HG02571 (cell line): ENCODE measurements around the gene TRPM3.

ENCODE experiments used
- ATAC-seq: cut with Tn5 transposase; IDR thresholded peaks from one replicate; pipeline ENCODE4 v1.9.1; 2021; ENCODE audit warnings: mild to moderate bottlenecking, moderate library complexity; ENCODE audit not compliant: unreplicated experiment

Gene TRPM3

DNA sequence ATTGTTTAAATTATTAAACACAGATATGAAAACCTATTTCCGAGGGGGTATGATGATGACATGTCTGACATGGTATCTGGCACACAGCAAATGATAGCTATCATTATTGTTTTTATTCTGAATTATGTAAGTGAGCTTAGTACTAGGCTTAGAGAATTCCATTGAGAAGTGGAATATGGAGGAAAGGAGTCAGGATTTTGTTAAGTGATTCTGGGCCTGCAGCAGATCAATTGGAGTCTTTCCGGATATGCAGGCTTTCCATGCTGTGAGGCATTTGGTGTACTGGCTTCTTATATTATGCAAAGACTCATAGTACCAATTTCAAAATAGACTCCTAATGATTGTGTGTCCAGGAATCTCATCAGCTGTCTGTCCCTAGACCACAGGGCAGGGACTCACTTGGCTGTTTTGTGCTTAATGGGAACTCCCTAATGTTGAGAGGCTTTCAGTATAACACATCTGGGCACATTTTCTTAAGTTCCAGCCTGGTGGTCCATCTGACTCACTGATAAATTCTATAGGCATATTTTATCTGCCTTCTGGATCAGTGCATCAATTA is 527.0 kb downstream of the TRPM3 start:
- no peak for ATAC-seq

DNA sequence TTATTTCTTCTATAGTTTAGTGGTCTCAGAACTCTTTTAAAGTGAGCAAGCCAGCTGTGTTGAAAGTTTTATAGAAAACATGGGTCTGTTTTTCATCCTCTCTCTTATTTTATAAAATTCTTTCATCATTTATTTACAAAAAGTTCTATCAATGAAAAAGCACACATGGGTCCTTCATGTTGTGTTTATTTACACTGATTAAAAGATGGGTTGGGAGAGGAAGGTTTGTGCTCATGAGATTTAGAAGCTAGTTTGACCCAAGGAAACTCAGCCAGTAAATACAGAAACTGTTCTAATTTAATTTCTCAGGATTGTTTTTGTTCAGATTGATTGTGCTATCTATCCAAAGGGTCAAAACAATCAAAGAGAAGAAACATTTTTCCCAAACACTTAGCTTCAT is 528.2 kb downstream of the TRPM3 start:
- no peak for ATAC-seq

DNA sequence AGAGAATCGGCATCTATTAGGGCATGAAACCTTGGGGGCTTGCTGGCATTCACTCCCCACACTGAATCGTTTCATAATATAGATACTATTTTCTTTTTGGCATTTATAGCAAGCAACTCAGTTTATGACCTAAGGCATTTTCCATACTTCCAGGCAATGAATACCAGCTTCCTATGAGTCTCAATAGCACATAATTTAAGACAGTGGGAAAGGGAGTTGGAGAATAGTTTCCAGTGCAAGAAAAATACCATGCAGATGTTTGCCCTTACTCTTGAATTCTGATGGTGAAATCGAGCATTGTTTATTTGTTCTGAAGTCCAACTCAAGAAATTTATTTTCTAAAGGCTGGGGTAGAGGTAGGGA is 531.1 kb downstream of the TRPM3 start:
- no peak for ATAC-seq

DNA sequence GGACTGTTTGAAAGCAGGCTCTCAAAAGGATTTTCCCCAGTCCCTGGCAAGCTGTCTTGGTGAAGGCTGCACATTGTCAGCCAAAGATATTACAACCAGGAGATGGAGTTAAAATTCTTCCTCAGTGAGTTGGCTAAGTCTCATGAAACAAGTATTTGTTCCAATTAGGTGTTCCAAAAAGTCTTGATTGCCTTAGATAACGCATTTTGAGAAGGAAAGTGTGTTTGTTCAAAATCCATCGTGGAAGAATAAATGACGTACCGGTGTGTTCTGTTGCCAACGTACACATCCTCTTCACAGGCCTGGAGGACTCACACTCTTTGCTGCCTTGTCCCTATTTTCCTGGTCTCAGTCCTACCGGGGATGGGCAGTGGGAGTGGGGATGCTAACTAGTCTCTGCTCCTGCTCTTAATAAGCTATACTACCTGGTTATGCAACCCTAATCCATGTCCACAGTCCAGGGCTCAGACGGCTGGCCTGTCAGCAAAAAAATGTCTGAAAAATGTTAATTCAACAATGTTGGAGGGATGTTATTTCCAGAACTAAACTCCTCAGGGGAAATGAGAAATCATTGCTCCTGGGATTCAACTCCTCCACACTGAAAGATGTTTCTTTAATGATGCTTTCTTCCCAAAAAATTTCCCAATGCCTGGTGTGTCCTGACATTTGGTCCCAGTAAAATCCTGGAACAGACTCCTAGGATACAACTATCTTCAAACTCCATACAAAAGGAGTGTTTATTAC is 531.7 kb downstream of the TRPM3 start:
- no peak for ATAC-seq

DNA sequence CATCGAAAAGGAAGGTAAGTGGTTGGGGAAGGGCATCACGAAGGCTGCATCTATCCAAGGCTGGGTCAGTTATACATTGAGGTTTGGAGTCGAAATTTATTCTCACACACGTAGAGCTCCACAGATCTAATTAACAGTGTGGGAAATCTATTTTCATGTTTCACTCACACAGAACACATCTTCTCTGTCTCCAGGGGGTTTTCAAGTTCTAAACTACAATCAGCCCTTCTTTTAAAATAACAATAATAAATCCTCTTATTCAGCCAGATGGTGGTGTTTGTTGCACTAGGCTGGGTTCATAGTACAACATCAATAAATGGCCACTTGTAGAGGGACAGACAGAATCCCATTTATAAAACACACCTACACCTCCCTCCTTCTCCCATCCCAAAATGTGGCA is 532.4 kb downstream of the TRPM3 start:
- ATAC-seq, result no peak

DNA sequence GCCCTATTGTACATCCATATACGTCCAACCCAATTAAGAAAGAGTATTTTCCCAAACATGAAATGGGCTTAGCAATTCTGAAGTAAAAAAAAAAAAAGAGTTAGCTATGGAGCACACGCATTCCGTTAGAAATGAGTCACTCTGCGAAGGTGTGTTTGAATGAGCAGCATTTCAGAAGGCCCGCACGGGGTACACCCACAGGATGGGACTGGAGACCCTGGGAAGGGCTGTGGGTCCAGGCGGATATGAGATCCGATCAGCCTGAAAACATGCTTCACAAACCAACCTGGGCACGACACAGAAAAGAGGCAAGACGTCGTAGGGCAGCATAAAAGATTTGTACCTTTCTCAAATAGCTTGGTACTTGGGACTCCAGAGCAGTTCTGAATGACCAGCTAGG is 533.0 kb downstream of the TRPM3 start:
- no peak for ATAC-seq

DNA sequence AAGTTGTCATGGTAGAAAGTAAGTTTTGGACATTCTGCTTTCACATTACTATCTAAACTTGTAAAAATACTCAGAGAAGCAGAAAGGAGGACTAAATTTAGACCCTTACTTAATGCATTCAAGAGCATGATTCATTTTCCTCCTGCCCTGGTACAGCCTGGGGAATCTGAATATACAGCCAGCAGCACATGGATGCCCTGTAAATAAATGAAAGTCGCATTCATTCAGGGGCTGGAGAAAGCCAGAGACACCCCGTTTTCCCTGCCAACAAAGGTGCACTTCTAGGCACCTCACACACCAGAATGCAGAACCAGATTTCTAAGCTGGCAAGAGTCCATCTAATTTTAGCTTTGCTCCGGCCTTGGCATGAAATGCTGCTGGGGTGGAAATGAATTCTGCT is 534.2 kb downstream of the TRPM3 start:
- no peak for ATAC-seq

DNA sequence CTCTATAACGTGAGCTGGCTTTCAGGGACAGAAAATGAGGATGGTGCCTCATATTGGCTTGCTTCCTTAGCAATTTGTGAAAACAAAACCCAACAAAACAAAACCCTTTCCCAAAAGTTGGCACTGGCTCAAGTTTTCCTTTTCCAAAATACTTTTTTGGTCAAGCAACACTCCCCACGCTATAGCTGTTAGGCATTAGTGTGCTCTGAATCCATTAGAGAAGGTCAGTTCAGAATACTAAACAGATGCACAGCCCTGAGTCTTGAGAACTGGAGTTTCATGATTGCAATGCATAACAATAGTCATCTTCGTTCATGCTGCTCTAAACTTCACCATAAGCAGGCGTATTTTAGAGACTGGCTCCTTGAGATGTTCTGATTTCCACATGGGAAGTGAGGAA is 534.9 kb downstream of the TRPM3 start:
- ATAC-seq, result no peak

DNA sequence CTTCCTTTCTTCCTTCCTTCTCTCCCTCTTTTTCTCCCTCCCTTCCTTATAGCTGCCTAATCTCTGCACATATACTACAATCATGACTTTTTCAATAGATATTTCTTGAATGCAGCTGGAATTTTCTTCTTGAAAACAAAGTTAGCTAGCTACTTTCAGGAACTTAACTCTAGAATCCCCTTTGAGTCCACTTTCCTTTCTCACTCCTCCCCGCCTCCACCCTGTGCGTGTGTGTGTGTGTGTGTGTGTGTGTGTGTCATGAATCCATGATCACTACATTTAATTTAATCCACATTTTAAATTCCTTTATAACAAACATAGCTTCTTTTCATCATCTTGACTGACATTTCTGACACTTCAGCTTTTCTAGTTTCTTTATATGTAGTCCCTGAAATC is 539.5 kb downstream of the TRPM3 start:
- ATAC-seq, result no peak

DNA sequence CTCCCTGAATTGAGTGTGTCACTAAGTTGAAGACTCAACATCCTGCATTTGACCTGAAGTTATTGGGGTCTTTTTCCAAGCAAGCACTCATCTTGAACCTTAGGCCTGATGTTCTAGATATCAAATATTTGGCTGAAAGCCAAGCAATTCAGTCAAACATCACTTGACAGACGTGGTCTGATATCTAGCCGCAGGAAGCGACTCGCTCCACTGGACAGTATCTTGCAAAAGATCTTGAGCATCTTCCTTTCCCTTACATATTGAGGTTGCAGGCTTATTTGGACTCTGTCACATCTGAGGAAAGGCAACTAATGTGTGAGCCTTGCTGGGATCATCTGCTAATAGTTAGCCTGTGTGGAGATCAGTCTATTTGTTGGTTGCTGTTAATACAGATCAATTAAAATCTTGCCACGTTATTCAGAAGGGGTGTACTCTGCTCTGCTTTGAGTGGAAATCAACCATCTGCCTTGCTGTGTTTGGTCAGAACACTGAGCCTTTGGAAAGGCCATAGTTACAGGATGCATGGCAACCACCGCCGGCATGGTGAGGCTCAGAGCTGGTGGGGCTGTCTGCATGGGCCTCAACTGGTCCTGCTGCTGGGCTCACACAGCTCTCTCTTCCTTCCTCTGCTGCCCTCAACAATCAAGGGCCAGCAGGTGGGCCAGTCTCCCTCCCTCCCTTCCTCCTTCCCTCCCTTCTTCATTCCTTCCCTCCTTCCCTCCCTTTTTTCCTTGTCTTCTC is 540.0 kb downstream of the TRPM3 start:
- no peak for ATAC-seq

DNA sequence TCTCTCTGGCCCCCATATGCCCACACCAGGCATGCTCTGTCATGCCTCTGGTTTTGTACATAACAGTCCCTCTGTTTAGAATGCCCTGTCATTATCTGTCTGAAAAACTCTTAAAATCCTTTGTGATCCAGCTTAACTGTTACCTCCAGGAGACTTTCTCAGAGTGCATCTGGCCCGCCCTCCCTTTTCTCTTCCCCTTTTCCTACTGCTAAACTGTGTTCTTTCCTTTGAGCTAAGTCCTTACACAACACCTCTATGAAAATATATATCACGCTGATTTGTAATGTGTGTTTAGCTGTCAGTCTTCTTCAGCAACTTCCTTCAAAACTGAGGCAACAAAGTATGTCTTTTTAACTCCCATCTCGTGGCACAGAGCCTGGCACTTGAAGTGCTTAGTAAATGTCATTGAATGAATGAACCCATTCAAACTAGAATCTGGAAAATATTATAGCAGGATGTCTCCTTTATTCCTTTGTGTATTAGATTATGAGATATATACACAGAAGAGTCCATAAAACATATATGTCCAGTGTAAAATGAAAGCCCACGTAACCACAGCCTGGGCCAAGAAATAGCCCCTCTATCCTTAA is 540.7 kb downstream of the TRPM3 start:
- ATAC-seq, result no peak

DNA sequence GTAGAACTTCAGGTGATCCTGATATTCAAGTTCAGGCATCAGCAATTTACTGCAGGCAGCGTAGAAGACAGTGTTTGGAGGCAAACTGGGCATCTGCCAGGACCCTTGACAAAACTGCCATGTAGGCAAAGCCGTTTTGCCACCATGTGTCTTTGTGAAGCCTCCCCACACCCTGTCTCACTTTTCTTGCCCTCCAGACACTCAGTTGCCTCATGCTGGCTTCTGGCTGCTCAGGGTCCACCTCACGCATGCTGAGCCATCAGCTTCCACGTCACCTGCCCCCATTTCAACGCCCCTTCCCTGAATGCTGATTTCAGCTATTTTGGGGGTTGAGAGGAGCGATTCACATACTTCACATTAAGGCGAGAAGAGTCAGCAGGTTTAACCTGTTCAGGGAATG is 541.7 kb downstream of the TRPM3 start:
- no peak for ATAC-seq

DNA sequence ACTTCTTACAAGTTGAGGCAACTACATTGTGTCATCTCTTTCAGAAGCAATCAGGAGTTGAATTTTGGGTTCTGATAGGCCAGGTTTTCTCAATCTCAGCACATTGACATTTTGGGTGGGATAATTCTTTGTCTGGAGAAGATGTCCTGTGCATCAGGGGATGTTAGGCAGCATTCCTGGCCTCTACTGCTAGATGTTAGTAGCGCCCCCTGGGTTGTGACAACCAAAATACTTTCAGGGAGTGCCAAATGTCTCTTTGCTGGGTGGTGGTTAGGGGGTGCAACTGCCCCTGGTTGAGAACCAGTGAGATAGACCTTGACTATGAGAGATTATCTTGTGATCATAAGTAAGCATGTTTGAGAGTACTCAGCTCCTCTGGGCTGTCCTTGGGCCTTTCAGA is 542.7 kb downstream of the TRPM3 start:
- ATAC-seq, result no peak

DNA sequence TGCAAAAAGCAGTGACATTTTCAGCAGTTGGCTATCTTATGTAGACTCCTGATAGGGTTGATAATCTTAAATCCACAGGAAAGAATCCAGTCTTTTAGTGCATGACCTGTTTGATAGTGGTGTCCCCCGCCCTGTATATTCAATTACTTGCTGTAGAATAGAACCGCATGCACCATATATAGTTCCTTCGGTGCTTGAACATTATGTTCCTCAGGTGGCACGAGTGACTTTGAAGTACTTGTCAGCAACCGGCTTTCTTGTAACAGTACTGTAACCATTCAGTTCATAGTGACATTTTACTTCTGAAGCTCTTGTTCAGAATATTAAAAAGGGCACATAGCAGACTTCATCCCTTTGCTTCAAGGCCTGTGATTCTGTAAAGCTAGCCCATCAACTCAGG is 543.8 kb downstream of the TRPM3 start:
- ATAC-seq, result no peak

DNA sequence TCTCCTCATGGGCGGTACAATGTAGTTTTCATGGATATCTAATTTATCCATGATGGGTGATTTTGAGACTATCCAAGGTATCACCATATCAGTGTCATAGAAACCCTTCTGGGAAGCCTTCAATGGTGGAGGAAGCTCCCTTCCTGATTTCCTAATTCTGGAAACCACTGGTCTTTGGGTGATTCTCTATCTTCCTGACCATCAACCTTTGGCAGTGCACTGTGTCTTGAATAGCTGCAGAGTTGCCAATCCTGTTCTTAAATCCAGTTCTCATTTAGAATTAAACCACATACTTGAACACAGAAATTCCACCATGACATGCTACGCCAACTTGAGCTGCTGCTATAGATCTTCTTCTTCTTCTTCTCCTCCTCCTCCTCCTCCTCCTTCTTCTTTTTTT is 545.3 kb downstream of the TRPM3 start:
- no peak for ATAC-seq

DNA sequence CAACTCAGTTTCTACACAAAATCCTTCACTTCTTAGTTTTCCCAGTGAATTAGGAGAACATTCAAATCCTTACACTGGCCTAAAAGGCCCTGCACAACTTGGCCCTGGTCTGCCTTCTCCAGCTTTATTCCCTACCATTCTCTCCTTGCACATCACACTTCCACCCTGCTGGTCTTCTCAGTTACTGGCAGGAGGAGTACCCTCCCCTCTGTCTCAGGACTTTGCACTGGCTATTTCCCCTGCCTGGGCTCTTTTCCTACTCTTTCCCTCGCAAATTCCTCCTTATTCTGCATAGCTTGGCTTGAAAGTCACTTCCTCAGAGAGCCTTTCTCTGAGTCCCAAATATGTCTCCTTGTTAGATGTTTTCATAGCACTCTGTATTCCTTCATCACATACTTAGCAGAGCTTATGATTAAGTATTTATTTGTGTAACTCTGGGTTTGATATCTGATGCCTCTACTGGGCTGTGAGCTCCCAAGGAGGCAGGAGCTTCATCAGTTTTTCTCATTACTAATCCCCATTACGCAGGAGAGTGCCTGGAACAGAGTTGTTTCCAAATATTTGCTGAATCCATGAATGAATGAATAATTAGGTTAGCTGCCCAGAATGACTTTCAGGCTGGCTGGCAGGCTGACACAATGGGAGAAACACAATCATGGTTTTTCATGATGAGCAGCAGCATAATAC is 547.1 kb downstream of the TRPM3 start:
- ATAC-seq, result no peak

DNA sequence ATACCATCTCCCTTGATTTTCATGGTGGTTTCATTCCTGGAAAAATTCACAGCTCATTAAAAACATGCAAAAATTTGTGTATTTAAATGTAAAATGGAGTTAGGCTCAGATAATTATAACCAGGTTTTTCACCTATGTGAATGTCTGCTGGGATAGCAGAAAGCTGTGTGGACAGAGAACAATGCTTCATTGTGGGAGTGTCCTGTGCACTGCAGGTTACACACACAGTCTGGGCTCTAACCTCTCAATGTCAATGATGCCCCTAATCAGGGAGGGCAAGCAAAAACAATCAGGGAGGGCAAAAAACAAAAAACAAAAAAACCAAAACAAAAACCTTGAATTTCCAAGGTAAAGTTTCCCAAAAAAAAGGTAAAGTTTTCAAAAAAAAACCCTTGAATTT is 548.1 kb downstream of the TRPM3 start:
- no peak for ATAC-seq

DNA sequence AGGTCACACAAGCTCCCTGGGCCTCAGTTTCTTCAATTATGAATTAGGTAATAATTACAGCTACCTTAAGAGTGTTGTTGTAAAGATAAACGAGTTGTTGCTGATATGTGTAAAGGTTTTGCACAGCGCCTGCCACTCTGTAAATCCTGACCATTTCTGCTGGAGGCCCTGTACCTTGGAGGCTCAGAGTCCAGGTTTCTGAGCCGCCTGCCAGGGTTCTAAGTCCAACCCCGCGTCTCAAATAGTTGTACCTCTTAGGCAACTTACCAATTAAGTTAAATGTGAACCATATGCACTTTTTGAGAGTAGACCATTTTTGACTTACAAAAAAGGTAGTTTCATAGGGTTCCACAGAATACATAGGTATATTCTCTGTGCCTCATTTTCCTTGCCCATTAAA is 550.2 kb downstream of the TRPM3 start:
- no peak for ATAC-seq

DNA sequence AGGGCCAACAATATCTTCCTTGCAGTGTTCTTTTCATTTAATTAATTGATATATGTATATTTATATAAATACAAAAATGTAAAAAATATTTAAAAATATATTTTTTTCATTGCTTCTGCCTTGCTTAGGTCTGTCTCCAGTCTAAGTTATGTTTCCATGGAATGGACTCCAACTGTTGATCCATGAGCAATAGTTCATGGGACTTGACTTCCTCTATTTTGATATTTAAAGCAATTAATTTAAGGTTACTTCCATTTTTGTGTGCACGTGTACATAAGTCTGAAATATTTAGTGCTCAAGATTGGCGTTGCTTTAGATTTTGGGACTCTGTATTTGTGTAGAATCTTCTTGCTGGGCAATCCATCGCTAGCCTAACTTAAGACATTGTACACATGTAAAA is 551.6 kb downstream of the TRPM3 start:
- ATAC-seq, result no peak

DNA sequence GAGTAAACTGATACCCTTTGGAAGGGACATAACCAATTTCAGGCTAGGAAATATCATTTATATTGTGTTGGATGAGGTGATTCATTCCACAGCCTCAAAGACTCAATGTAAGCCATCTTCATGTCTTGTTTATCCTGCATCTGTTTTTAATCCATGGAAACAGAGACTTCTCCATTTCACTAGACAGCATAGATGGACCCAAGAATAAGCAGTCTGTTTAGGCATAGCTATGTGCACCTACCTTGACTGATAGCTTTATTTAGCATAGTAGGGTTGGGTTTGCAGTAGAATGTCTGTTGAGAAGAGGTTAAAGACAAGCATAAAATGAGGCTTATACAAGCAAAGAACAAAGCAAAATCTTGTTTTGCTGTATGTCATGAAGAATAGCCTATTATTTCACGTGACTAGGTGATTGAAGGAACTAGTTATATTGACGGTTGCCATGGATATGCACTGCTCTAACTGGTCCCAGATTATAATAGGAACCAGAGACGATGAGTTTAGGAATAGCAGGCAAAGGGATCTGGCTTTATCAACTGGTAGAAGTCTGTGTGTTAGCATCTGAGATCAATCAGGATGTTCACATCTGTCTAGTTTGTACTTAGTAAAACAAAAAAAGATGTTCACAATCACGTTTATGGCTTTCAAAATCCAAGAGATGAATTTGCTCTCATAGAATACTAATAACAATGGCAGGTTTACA is 552.2 kb downstream of the TRPM3 start:
- ATAC-seq, result no peak

DNA sequence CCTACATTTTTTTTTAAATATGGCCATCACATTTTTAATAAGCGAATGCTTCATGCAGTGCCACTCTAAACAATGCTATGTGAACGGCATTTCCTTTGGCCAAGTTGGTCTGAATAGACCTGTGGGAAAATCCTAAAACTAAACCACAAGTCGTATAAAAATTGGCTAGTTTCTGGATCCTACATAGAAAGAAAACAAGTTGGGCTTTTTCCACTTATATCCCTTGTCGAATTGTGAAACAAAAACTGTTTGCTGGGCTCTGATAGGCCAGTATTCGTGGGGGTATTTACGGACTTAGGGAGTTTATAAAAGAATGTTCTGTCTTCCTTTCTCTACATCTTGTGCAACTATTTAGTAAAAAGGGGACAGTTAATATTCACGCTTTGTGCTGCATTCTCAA is 553.9 kb downstream of the TRPM3 start:
- no peak for ATAC-seq
